HG03103 (cell line): Measurements from ENCODE around the gene NLRP5.
"Not testable (repeated sequence)": the region's sequence is repeated elsewhere in the genome, so short reads cannot be mapped to it uniquely, and the experiment has no call there.

Source experiments
- ATAC-seq: cut with Tn5 transposase; IDR thresholded peaks from one replicate; pipeline ENCODE4 v1.9.1; 2021; ENCODE audit warnings: low read depth; ENCODE audit not compliant: unreplicated experiment

NLRP5 gene

GRCh38 chr19:55986487-55986886, at the start of gene NLRP5:
NLRP5 (plus strand) TSS chr19:55986775.
- no peak for ATAC-seq

GRCh38 chr19:55939206-55939605, 47.4 kb upstream of the NLRP5 start:
- ATAC-seq = no peak

- ATAC-seq = no peak
These were observed 46.3 kb upstream of the NLRP5 start for GRCh38 chr19:55940306-55940705.

GRCh38 chr19:55947532-55947931, 39.0 kb upstream of the NLRP5 start, which contains the start of gene NLRP8:
NLRP8 (plus strand) TSS chr19:55947832.
- no peak for ATAC-seq

GRCh38 chr19:55950566-55950965, 36.0 kb upstream of the NLRP5 start:
- ATAC-seq = not testable (repeated sequence)

GRCh38 chr19:55956431-55956830, 30.1 kb upstream of the NLRP5 start:
- ATAC-seq = no peak

- no peak for ATAC-seq
These were observed 28.2 kb upstream of the NLRP5 start for GRCh38 chr19:55958356-55958755.

GRCh38 chr19:55959996-55960675, 26.4 kb upstream of the NLRP5 start:
- no peak for ATAC-seq

- ATAC-seq = no peak
These were observed 24.4 kb upstream of the NLRP5 start for GRCh38 chr19:55962186-55962585.

- no peak for ATAC-seq
These were observed 12.6 kb upstream of the NLRP5 start for GRCh38 chr19:55973982-55974381.

GRCh38 chr19:55980415-55980814, 6.2 kb upstream of the NLRP5 start:
- ATAC-seq = no peak

GRCh38 chr19:55985254-55985653, 1.3 kb upstream of the NLRP5 start:
- ATAC-seq = no peak

- ATAC-seq = no peak
These were observed 4.3 kb downstream of the NLRP5 start for GRCh38 chr19:55990831-55991230.

- ATAC-seq = no peak
These were observed 6.9 kb downstream of the NLRP5 start for GRCh38 chr19:55993492-55993891.

GRCh38 chr19:56014765-56015164, 28.2 kb downstream of the NLRP5 start:
- ATAC-seq = no peak

GRCh38 chr19:56015756-56016155, 29.2 kb downstream of the NLRP5 start:
- no peak for ATAC-seq

GRCh38 chr19:56019325-56019724, 32.8 kb downstream of the NLRP5 start:
- not testable (repeated sequence) for ATAC-seq

GRCh38 chr19:56020355-56020975, 33.9 kb downstream of the NLRP5 start:
- ATAC-seq = not testable (repeated sequence)

GRCh38 chr19:56026769-56027168, 40.2 kb downstream of the NLRP5 start:
- no peak for ATAC-seq

GRCh38 chr19:56053596-56053995, 67.0 kb downstream of the NLRP5 start:
- no peak for ATAC-seq

GRCh38 chr19:56066152-56067023, 79.8 kb downstream of the NLRP5 start:
- ATAC-seq = no peak
